Activated CD8-positive, alpha-beta memory T cell treated with anti-CD3 and anti-CD28 coated beads for 24 hours (primary cell): Measurements from ENCODE around the gene DNAJC13.
"Not testable (repeated sequence)": the region's sequence is repeated elsewhere in the genome, so short reads cannot be mapped to it uniquely, and the experiment has no call there.

ENCODE experiments used
- DNase-seq: peaks from one replicate; pipeline ENCODE4 v3.0.0-alpha.2; 2020

DNAJC13 gene

GRCh38 chr3:132549169-132549568 lies 131.9 kb downstream of the DNAJC13 start:
- no peak for DNase-seq

DNA sequence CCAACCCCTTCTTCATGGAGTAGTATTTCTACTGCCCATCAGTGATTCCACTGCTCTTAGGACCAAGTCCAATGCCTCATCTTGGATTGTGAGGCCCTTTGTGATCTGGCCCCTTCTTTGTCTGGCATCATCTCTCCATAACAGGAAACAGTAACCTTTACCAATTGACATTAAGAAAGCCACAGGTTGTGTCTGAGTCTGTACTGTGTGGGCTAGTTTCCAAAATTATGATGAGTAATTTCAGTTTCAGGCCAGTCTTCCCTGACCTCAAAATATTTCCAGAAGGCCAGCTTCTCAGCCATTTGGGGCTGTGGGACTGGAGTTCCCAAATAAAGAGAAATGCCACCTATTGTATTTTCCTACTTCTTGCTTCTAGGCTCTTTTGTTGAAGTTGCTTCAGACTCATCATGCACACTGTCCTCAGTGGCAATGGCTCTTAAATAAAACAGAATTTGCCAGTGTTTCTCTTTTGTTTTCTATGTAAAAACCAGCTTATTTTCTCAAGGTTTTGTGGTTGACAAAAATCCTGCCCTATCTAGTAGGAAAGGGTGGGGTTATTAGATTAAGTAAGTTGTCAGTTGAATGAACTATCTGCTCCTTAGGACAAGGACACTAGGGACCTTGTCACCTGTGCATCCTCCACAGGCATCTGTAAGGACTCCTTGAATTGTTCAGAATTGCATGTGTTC lies 132.7 kb downstream of the DNAJC13 start:
- DNase-seq, result peak; percentile 62

- DNase-seq, result no peak
These were observed 133.4 kb downstream of the DNAJC13 start for GRCh38 chr3:132550579-132551305.

DNA sequence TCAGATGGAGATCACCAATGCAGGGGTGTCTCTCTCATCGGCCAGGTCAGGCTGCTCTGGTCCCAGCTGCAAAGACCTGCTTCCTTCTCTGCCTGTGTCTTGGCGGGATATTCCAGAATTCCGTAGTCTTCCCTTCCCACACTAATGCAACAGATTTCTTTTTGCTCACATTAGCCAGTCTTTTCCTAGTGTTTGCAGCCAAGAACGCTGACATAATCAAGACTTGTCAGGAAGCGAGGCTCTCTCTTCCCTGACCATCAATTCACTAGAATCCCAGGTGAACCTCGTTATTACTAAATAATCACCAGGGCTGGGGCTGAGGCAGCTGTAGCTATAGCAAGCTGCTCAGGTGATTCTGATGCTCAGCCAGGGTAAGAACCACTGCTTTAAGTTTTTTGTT lies 136.5 kb downstream of the DNAJC13 start:
- DNase-seq, result no peak

DNA sequence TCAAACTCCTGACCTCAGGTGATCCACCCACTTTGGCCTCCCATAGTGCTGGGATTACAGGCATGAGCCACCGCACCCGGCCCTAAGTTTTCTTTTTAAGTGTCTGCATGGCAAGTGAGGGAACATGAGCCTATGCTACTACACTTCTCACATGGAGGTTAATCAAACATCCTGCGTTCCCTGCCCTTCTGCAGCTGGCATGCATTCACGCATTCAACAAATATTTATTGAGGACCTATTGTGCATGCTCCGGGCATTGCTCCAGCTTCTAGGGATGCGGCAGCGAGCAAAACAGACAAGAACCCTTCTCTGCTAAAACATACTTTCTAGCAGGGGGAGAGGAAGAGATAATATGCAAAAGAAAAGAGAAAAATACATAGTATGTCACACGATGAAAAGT lies 137.1 kb downstream of the DNAJC13 start:
- no peak for DNase-seq

DNA sequence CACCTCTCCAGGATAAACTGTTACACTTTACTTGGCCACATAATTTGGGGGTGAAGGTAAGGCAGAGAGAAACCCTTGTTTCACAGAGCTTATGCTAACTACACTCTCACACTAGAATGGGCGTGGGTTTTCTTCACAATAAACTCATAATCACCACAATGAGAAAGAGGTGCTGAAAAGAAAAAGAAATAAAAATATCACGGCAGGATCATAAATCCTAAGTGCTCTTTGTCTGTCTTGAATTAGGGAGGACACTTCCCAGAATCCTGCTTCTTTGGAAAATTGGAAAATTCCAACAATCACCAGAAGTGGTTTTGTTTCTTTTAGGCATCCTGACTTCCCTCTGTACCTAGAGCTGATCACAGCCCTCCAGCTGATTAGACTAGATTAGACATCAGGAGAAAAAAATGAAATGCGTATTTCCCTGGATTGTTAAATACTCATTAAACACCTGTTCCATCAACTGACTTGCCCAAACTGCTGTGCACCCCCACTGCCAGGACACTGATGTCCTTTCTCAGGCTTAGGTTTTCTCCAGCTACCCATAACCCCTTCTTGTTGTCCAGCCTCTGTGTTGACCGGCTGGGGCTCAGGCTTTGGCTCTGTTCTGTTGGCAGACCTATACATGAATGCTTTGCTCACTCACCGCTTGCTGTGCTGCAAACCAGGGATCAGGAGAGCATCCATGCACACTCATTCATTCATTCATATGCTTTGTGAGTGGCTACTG lies 138.2 kb downstream of the DNAJC13 start:
- no peak for DNase-seq

DNA sequence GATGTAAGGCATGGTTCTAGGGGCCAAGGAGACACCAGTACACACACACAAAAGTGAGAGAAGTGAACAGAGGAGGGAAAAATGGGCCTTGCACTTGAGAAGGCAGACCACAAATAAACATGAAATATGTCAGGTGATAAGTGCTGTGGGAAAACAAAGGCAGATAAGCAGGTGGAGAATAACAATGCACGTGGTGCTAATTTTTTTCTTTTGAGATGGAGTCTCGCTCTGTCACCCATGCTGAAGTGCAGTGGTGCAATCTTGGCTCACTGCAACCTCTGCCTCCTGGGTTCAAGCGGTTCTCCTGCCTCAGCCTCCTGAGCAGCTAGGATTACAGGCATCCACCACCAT lies 138.7 kb downstream of the DNAJC13 start:
- not testable (repeated sequence) for DNase-seq

- DNase-seq, result no peak
These were observed 139.3 kb downstream of the DNAJC13 start for GRCh38 chr3:132556508-132557159.

GRCh38 chr3:132561003-132561402 lies 143.7 kb downstream of the DNAJC13 start:
- DNase-seq, result no peak

DNA sequence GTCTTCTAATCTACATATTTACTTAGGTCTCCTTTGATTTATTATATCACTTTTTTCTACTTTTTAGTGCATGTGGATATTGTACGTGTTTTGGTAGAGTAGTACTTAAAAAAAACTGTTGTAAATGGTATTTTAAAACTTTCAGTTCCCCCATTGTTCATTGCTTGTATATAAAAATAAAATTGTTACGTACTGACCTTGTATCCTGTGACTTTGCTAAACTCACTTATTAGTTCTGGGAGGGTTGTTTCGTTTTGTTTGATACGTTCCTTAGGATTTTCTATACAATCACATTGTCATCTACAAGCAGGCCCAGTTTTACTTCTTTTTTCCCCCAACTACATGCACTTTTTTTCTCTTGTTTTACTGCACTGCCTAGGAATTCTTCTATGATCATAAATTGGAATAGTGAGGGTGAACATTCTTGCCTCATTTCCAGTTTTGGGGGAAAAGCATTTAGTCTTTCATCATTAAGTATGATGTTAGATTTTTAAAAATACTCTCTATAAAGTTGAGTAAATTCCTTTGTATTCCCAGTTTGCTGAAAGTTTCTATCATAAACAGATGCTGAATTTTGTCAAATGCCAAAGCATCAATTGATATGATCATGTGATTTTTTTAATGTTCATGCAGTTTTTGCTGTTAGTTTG lies 146.2 kb downstream of the DNAJC13 start:
- no peak for DNase-seq

DNA sequence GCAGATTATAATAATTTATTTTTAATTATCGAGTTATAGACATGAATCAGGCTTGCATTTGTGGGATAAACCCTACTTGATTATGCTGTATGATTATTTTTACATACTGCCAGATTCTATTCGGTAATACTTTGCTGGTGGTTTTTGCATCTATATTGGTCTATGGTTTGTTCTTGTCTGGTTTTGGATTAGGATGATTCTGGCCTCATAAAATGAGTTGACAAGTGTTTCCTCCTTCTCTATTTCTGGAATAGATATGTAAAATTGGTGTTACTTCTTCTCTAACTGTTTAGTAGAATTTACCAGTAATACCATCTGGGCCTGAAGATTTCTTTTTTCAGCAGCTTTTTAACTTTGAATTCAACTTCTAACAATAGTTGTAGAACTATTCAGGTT lies 146.8 kb downstream of the DNAJC13 start:
- no peak for DNase-seq

- DNase-seq, result no peak
These were observed 151.1 kb downstream of the DNAJC13 start for GRCh38 chr3:132568422-132568821.

DNA sequence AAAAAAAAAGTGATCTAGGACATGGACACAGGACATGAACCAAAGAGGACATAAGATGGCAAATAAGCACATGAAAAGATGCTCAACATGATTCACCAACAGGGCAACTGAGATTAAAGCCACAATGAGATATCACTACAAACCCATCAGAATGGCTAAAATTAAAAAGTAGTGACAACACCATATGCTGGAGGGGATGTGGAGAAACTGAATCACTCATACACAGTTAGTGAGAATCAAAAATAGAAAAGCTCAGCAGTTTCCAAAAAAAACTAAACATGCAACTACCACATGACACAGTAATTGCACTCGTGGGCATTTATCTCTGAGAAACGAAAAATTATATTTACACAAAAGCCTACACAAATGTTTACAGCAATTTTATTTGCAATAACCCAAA lies 151.9 kb downstream of the DNAJC13 start:
- DNase-seq, result no peak

- DNase-seq, result no peak
These were observed 152.3 kb downstream of the DNAJC13 start for GRCh38 chr3:132569580-132569979.

DNA sequence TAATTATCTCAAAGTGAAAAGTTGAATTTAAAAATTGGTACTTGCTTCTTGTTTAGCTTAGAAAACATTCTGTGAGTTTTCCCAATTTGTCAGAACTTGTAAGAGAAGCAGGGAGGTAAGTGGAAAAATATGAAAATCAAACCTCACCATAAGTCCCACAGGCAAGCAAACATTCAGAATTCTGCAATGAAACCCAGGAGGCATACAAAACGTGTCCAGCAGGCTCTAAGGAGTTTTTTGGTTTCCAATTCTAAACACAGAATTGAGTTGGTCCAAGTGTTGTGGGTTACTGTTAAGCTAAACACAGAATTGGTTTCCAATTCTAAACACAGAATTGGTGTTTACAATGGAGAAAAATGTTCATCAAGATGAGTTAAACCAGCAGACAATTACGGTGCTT lies 152.7 kb downstream of the DNAJC13 start:
- no peak for DNase-seq

DNA sequence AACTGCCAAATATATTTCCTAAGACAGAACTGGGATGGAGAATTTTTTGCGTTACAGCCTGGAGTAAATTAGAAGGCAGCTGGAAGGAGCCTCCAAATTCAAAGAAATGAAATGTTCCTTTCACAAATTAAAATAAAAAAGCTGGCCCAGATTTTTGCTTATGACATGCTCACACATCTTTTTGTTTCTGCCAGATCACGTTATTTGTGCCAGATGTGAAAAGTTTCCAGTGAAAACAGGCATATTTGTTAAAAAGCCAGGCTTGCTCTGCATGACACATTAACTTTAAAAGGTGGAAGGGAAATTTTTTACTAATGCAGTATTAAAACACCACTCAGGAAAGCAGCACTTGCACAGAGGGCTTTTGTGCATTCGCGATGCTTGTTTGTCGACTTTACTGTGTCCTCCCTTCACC lies 156.5 kb downstream of the DNAJC13 start:
- DNase-seq, result no peak

DNA sequence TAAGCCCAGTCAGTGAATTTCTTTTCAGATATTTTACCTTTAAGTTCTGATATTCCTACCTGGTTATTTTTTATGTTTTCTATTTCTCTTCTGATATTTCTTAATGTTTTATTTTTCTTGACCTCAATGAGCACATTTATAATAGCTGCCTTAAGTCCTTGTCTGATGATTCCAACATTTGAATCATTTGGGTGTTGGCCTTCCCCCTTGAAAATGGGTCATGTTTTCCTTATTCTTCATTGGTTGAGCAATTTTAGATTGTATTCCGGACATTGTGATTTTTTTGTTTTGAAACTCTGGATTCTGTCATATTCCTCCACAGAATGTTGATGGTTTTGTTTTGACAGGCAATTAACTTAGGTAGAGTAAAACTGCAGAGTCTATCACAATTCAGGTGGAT lies 170.1 kb downstream of the DNAJC13 start:
- no peak for DNase-seq
